ENCODE data around the gene C1orf167.

The C1orf167 gene

DNA sequence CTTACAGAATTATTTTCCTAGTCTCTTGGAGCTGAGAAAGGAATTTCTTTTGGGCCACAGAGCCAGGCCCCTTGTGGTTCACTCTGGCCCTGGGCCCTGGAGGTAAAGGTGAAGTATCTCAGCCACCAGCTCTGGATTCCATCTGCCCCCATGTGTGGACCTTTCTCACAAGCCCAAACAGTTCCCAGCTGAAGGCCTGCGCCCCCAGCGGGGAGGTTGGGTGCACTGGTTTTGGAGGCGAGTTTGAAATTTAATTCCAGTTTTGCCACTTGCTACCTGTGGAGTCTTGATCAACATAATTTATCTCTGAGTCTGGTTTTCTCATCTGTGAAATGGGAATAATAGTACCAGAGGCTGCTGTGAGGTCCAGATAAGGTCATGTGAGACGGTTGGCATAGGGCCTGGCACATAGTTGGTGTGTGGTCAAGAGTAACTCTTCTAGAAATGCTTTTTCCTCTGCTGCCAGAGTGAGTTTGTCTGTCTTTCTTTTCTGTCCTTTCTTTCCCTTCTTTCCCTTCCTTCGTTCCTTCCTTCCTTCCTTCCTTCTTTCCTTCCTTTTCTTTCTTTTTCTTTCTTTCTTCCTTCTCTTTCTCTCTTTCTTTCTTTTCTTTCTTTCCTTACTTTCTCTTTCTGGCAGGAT lies 20.0 kb upstream of the C1orf167 start:
- Histone ChIP-seq H3K9ac (ENCODE audit: low read length) (no peak overlapping the region), H4K20me1 (ENCODE audit: insufficient read depth, low read length) (no peaks in the 10 kb centered on the region), H2AFZ (ENCODE audit: low read length) (no peak overlapping the region), H3K4me2 (ENCODE audit: low read length) (no peak overlapping the region), H3K4me3 (ENCODE audit: low read depth, low read length, poor library complexity, severe bottlenecking) (no peak overlapping the region), H3K36me3 (ENCODE audit: insufficient read depth, low read length) (no peaks in the 10 kb centered on the region), H3K4me1 (ENCODE audit: insufficient read depth, low read length, severe bottlenecking) (peaks cover 14% of the 10 kb centered on the region), H3K27me3 (ENCODE audit: insufficient read depth, low read length) (no peaks in the 10 kb centered on the region), H3K27ac (ENCODE audit: low read depth, low read length, poor library complexity, severe bottlenecking) (no peak overlapping the region), H3K79me2 (ENCODE audit: insufficient read depth, low read length) (no peaks in the 10 kb centered on the region), H3K9me2 (ENCODE audit: low read depth, low read length) (no peaks in the 10 kb centered on the region), H3F3A (ENCODE audit: insufficient read depth, low read length) (no peaks in the 10 kb centered on the region), H3K9me3 (ENCODE audit: low read length) (no peaks in the 10 kb centered on the region)
- TF ChIP-seq EZH2 (IDR thresholded peaks at IDR 0.05; ENCODE audit: borderline replicate concordance, low read length) = no peak
- TF ChIP-seq, protein P1, sequence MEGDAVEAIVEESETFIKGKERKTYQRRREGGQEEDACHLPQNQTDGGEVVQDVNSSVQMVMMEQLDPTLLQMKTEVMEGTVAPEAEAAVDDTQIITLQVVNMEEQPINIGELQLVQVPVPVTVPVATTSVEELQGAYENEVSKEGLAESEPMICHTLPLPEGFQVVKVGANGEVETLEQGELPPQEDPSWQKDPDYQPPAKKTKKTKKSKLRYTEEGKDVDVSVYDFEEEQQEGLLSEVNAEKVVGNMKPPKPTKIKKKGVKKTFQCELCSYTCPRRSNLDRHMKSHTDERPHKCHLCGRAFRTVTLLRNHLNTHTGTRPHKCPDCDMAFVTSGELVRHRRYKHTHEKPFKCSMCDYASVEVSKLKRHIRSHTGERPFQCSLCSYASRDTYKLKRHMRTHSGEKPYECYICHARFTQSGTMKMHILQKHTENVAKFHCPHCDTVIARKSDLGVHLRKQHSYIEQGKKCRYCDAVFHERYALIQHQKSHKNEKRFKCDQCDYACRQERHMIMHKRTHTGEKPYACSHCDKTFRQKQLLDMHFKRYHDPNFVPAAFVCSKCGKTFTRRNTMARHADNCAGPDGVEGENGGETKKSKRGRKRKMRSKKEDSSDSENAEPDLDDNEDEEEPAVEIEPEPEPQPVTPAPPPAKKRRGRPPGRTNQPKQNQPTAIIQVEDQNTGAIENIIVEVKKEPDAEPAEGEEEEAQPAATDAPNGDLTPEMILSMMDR (IDR thresholded peaks at IDR 0.05; ENCODE audit: low read length) = peak; percentile 58

DNA sequence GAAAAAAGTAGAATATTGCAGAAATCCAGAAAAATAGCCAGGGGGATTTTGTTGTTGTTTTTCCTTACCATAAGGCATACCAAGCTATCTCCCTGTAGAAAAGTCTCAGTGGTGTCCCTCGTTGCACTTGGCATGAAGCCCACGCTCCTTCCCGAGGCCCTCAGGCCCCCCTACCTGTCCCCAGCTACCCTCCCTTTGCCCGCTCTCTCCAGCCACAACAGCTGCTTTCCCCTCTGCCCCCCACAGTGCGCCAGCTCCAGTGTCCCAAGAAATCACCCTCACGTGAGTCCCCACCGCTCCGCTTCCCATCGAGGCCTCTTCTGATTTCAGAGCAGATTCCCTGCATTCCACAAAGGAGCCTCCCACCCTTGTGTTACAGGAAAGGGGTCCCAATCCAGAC lies 17.7 kb upstream of the C1orf167 start:
- Histone ChIP-seq H3K4me3 (ENCODE audit: low read depth, low read length, poor library complexity, severe bottlenecking) (no peak overlapping the region), H3K9me3 (ENCODE audit: low read length) (no peaks in the 10 kb centered on the region), H4K20me1 (ENCODE audit: insufficient read depth, low read length) (no peaks in the 10 kb centered on the region), H3K36me3 (ENCODE audit: insufficient read depth, low read length) (no peaks in the 10 kb centered on the region), H3K79me2 (ENCODE audit: insufficient read depth, low read length) (no peaks in the 10 kb centered on the region), H3F3A (ENCODE audit: insufficient read depth, low read length) (no peaks in the 10 kb centered on the region), H2AFZ (ENCODE audit: low read length) (no peak overlapping the region), H3K27ac (ENCODE audit: low read depth, low read length, poor library complexity, severe bottlenecking) (no peak overlapping the region), H3K27me3 (ENCODE audit: insufficient read depth, low read length) (no peaks in the 10 kb centered on the region), H3K4me1 (ENCODE audit: insufficient read depth, low read length, severe bottlenecking) (no peaks in the 10 kb centered on the region), H3K4me2 (ENCODE audit: low read length) (no peak overlapping the region), H3K9me2 (ENCODE audit: low read depth, low read length) (no peaks in the 10 kb centered on the region), H3K9ac (ENCODE audit: low read length) (no peak overlapping the region)
- no peak for TF ChIP-seq EZH2 (IDR thresholded peaks at IDR 0.05; ENCODE audit: borderline replicate concordance, low read length)
- TF ChIP-seq, protein P1 (IDR thresholded peaks at IDR 0.05; ENCODE audit: low read length) = no peak

DNA sequence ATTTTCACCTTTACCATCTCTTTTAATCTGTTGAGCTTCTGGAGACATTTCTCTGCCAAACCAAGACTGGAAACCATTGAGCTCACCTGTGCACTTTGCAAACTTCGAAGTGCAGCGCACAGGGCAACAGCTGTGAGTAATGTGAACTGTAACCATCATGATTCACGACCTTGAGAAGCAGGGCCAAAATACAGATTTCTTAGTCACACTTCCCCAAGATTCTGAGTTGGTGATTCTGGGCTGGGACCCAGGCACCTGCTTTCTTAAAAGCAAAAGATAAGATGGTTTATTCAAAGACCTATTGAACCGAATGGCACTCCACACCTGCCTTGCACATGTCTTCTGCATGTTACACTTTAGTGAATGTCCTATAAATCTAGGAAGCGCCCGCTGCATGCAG lies 15.9 kb upstream of the C1orf167 start:
- H3K9me2 ChIP-seq (ENCODE audit: low read depth, low read length) = no peaks in the 10 kb centered on the region
- H3K4me3 ChIP-seq (ENCODE audit: low read depth, low read length, poor library complexity, severe bottlenecking) = no peak overlapping the region
- no peaks in the 10 kb centered on the region for H3K4me1 ChIP-seq (ENCODE audit: insufficient read depth, low read length, severe bottlenecking)
- TF ChIP-seq EZH2 (IDR thresholded peaks at IDR 0.05; ENCODE audit: borderline replicate concordance, low read length) = no peak
- TF ChIP-seq, protein P1 (IDR thresholded peaks at IDR 0.05; ENCODE audit: low read length) = no peak
- H3K27ac ChIP-seq (ENCODE audit: low read depth, low read length, poor library complexity, severe bottlenecking) = no peak overlapping the region
- no peaks in the 10 kb centered on the region for H3K9me3 ChIP-seq (ENCODE audit: low read length)
- no peaks in the 10 kb centered on the region for H4K20me1 ChIP-seq (ENCODE audit: insufficient read depth, low read length)
- H3K27me3 ChIP-seq (ENCODE audit: insufficient read depth, low read length) = no peaks in the 10 kb centered on the region
- no peak overlapping the region for H3K4me2 ChIP-seq (ENCODE audit: low read length)
- no peak overlapping the region for H3K9ac ChIP-seq (ENCODE audit: low read length)
- H3F3A ChIP-seq (ENCODE audit: insufficient read depth, low read length) = no peaks in the 10 kb centered on the region
- H3K36me3 ChIP-seq (ENCODE audit: insufficient read depth, low read length) = no peaks in the 10 kb centered on the region
- H2AFZ ChIP-seq (ENCODE audit: low read length) = no peak overlapping the region
- H3K79me2 ChIP-seq (ENCODE audit: insufficient read depth, low read length) = no peaks in the 10 kb centered on the region
